Tibial nerve (tissue), 4 donors: ENCODE measurements around the gene TRAF3. TPM values are rescaled to one million over a fixed set of nuclear protein-coding genes. Genes with fewer than 3 reads are reported as not detected.

ENCODE experiments used
- DNase-seq, 2 donors: peaks; one replicate each; pipeline ENCODE4 v3.0.0-alpha.2; 2019; ENCODE audit warnings: low spot score in 2 of 2
- H3K27ac ChIP-seq, 4 donors: fragments of 200-600 bp; sonication (generic) in 3 of 4; one replicate each; pipeline ENCODE4 v1.5.1; 2017 to 2019; ENCODE audit warnings: mild to moderate bottlenecking in 1 of 4
- H3K27me3 ChIP-seq, 2 donors: fragments of 200-600 bp; sonication (generic) in 1 of 2; one replicate each; pipeline versions ENCODE4 v1.5.1 to v1.6.0; 2017 to 2019
- H3K36me3 ChIP-seq, 3 donors: fragments of 200-600 bp; sonication (generic); one replicate each; pipeline ENCODE4 v1.5.1; 2018 to 2019
- H3K4me1 ChIP-seq, 4 donors: fragments of 200-600 bp; sonication (generic) in 3 of 4; one replicate each; pipeline ENCODE4 v1.5.1; 2017 to 2019
- H3K4me3 ChIP-seq, 4 donors: fragments of 200-600 bp; sonication (generic) in 3 of 4; one replicate each; pipeline ENCODE4 v1.5.1; 2017 to 2019; ENCODE audit warnings: mild to moderate bottlenecking in 1 of 4, moderate library complexity in 1 of 4
- H3K9me3 ChIP-seq, 4 donors: fragments of 200-600 bp; sonication (generic) in 3 of 4; one replicate each; pipeline ENCODE4 v1.5.1; 2017 to 2019
- CTCF ChIP-seq, 5 experiments: fragments of 200-600 bp in 3 of 5; fragments of 450-650 bp in 2 of 5; sonication (generic) in 3 of 5; IDR thresholded peaks; one replicate each; pipeline ENCODE4 v1.5.1; 2016 to 2019; ENCODE audit warnings: antibody characterized with exemption in 5 of 5, mild to moderate bottlenecking in 3 of 5, moderate library complexity in 2 of 5
- EP300 ChIP-seq, 2 donors: sonication (generic); formaldehyde crosslinking; IDR thresholded peaks; one replicate each; pipeline ENCODE4 v1.6.1; 2017; ENCODE audit warnings: antibody characterized with exemption in 2 of 2, mild to moderate bottlenecking in 1 of 2
- POLR2A ChIP-seq, 2 donors: fragments of 450-650 bp; IDR thresholded peaks; one replicate each; pipeline ENCODE4 v1.6.1; 2017; ENCODE audit warnings: antibody characterized with exemption in 2 of 2, mild to moderate bottlenecking in 2 of 2, moderate library complexity in 2 of 2
- WGBS, 2 donors: methylation state at CpG; one replicate each; pipeline ENCODE4 v1.1.5; 2018; 5-methylcytosine and 5-hydroxymethylcytosine counted together
- total RNA-seq, 4 donors: library from RNA; depleted of rRNA; stranded (reverse); fragments of >200 nt; gene quantifications; one replicate each; pipeline ENCODE4 v1.1.0, GENCODE V29; 2016

Gene TRAF3
- total RNA-seq, 4 donors from 2014 or later, result 4.8 to 20.7 (median 13.4) TPM

GRCh38 chr14:102748806-102749205 is 28.4 kb upstream of the TRAF3 start:
- H3K27me3 ChIP-seq, result no peaks in the 10 kb centered on the region
- H3K4me3 ChIP-seq, result no peak overlapping the region
- WGBS, 2 donors, result 91 to 96% methylated on average over 6 to 8 of the region's 8 CpGs
- no peak for DNase-seq
- no peaks in the 10 kb centered on the region for H3K4me1 ChIP-seq
- peaks cover 0 to 4% (median 0%) of the 10 kb centered on the region in 3 donors for H3K36me3 ChIP-seq
- no peaks in the 10 kb centered on the region for H3K9me3 ChIP-seq
- H3K27ac ChIP-seq, result no peak overlapping the region
- no peak for TF ChIP-seq CTCF (IDR thresholded peaks at IDR 0.05)
- TF ChIP-seq EP300 (IDR thresholded peaks at IDR 0.05), result no peak

GRCh38 chr14:102749393-102750305 is 27.6 kb upstream of the TRAF3 start:
- WGBS, 2 donors, result 73 to 75% methylated on average over 33 of the region's 33 CpGs
- TF ChIP-seq POLR2A (IDR thresholded peaks at IDR 0.05) (no peak), CTCF (IDR thresholded peaks at IDR 0.05) (no peak), EP300 (IDR thresholded peaks at IDR 0.05) (no peak)
- Histone ChIP-seq H3K4me3 (no peak overlapping the region), H3K4me1 (no peaks in the 10 kb centered on the region), H3K27ac (no peak overlapping the region), H3K36me3 (peaks cover 0 to 4% (median 0%) of the 10 kb centered on the region in 3 donors), H3K9me3 (no peaks in the 10 kb centered on the region), H3K27me3 (no peaks in the 10 kb centered on the region)
- no peak for DNase-seq

GRCh38 chr14:102750376-102750775 is 26.9 kb upstream of the TRAF3 start:
- no peaks in the 10 kb centered on the region for H3K4me1 ChIP-seq
- WGBS, 2 donors, result 92% methylated on average over 13 to 14 of the region's 14 CpGs
- no peak for TF ChIP-seq CTCF (IDR thresholded peaks at IDR 0.05)
- no peak for TF ChIP-seq POLR2A (IDR thresholded peaks at IDR 0.05)
- no peak for TF ChIP-seq EP300 (IDR thresholded peaks at IDR 0.05)
- no peaks in the 10 kb centered on the region for H3K27me3 ChIP-seq
- H3K27ac ChIP-seq, result no peak overlapping the region
- no peak for DNase-seq
- H3K4me3 ChIP-seq, result no peak overlapping the region
- no peaks in the 10 kb centered on the region for H3K9me3 ChIP-seq
- H3K36me3 ChIP-seq, result peaks cover 0 to 4% (median 0%) of the 10 kb centered on the region in 3 donors

- TF ChIP-seq POLR2A (IDR thresholded peaks at IDR 0.05), result no peak
- no peak for TF ChIP-seq CTCF (IDR thresholded peaks at IDR 0.05)
- TF ChIP-seq EP300 (IDR thresholded peaks at IDR 0.05), result no peak
- 87 to 91% methylated on average over 12 to 16 of the region's 16 CpGs for WGBS, 2 donors
Observed at GRCh38 chr14:102751088-102751487, 26.2 kb upstream of the TRAF3 start.

GRCh38 chr14:102752239-102752847 is 24.9 kb upstream of the TRAF3 start:
- Histone ChIP-seq H3K27ac (no peak overlapping the region), H3K27me3 (no peaks in the 10 kb centered on the region), H3K36me3 (no peaks in the 10 kb centered on the region), H3K4me3 (no peak overlapping the region), H3K4me1 (no peaks in the 10 kb centered on the region), H3K9me3 (no peaks in the 10 kb centered on the region)
- 75 to 76% methylated on average over 12 to 14 of the region's 14 CpGs for WGBS, 2 donors
- DNase-seq, result no peak
- no peak for TF ChIP-seq EP300 (IDR thresholded peaks at IDR 0.05)
- no peak for TF ChIP-seq CTCF (IDR thresholded peaks at IDR 0.05)
- no peak for TF ChIP-seq POLR2A (IDR thresholded peaks at IDR 0.05)

More at GRCh38 chr14:102751088-102751487, 26.2 kb upstream of the TRAF3 start:
- H3K9me3 ChIP-seq, result no peaks in the 10 kb centered on the region
- H3K36me3 ChIP-seq, result peaks cover 0 to 4% (median 0%) of the 10 kb centered on the region in 3 donors
- H3K27me3 ChIP-seq, result no peaks in the 10 kb centered on the region
- no peak overlapping the region for H3K27ac ChIP-seq
- H3K4me1 ChIP-seq, result no peaks in the 10 kb centered on the region
- H3K4me3 ChIP-seq, result no peak overlapping the region
- no peak for DNase-seq
